ENCODE results near the gene GRID1. TPM values are rescaled to one million over a fixed set of nuclear protein-coding genes. Genes with fewer than 3 reads are reported as not detected.

GRID1 gene
- total RNA-seq, 1 donor from 2014 or later = 7.1 TPM

GRCh38 chr10:86152911-86153310, 213.7 kb downstream of the GRID1 start:
- H3K4me1 ChIP-seq = no peaks in the 10 kb centered on the region
- no peak overlapping the region for H3K27ac ChIP-seq
- no peaks in the 10 kb centered on the region for H3K9me3 ChIP-seq
- no peak for DNase-seq (ENCODE audit: extremely low spot score in 2 of 2)
- H3K36me3 ChIP-seq = no peaks in the 10 kb centered on the region
- no peak for TF ChIP-seq POLR2AphosphoS5 (IDR thresholded peaks at IDR 0.05; ENCODE audit: insufficient read depth in 1 of 2, low read depth in 1 of 2)
- no peak for TF ChIP-seq CTCF (IDR thresholded peaks at IDR 0.05)
- TF ChIP-seq POLR2A (IDR thresholded peaks at IDR 0.05) = no peak
- no peak overlapping the region for H3K4me3 ChIP-seq
- intact Hi-C loops (cut with DNase I) = no loop called here
- no peaks in the 10 kb centered on the region for H3K27me3 ChIP-seq

GRCh38 chr10:86152354-86152753, 214.2 kb downstream of the GRID1 start:
- Histone ChIP-seq H3K36me3 (no peaks in the 10 kb centered on the region), H3K27me3 (no peaks in the 10 kb centered on the region), H3K9me3 (no peaks in the 10 kb centered on the region), H3K4me3 (no peak overlapping the region), H3K4me1 (no peaks in the 10 kb centered on the region), H3K27ac (no peak overlapping the region)
- intact Hi-C loops (cut with DNase I) = no loop called here
- DNase-seq (ENCODE audit: extremely low spot score in 2 of 2) = no peak
- TF ChIP-seq CTCF (IDR thresholded peaks at IDR 0.05) = no peak
- no peak for TF ChIP-seq POLR2A (IDR thresholded peaks at IDR 0.05)
- no peak for TF ChIP-seq POLR2AphosphoS5 (IDR thresholded peaks at IDR 0.05; ENCODE audit: insufficient read depth in 1 of 2, low read depth in 1 of 2)

DNA sequence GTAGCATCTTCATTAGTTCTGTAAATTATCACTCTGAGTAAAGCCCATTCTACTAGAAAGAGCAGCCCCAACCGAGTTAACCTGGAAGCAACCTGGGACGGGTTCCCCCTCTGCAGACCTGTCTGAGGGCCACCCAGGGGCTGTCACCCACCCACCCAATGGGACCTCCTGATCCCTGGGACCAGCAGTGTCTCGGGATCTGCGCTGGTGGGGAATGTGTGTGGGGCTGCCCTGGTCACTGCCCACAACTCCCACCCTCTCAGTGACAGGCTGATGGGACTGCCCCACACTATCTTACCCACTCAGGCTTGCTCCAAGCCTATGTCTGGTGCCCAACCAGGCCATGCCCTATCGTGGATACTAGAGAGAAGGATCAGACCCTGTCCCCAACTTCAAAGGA, 215.0 kb downstream of the GRID1 start:
- Histone ChIP-seq H3K4me1 (no peaks in the 10 kb centered on the region), H3K27ac (no peak overlapping the region), H3K4me3 (no peak overlapping the region), H3K27me3 (no peaks in the 10 kb centered on the region), H3K36me3 (no peaks in the 10 kb centered on the region), H3K9me3 (no peaks in the 10 kb centered on the region)
- no peak for TF ChIP-seq POLR2AphosphoS5 (IDR thresholded peaks at IDR 0.05; ENCODE audit: insufficient read depth in 1 of 2, low read depth in 1 of 2)
- TF ChIP-seq CTCF (IDR thresholded peaks at IDR 0.05) = no peak
- TF ChIP-seq POLR2A (IDR thresholded peaks at IDR 0.05) = no peak
- intact Hi-C loops (cut with DNase I) = no loop called here
- no peak for DNase-seq (ENCODE audit: extremely low spot score in 2 of 2)

GRCh38 chr10:86149257-86149656, 217.3 kb downstream of the GRID1 start:
- no peak overlapping the region for H3K27ac ChIP-seq
- H3K27me3 ChIP-seq = no peaks in the 10 kb centered on the region
- intact Hi-C loops (cut with DNase I) = no loop called here
- DNase-seq (ENCODE audit: extremely low spot score in 2 of 2) = no peak
- no peaks in the 10 kb centered on the region for H3K4me1 ChIP-seq
- H3K4me3 ChIP-seq = no peak overlapping the region
- no peaks in the 10 kb centered on the region for H3K36me3 ChIP-seq
- no peak for TF ChIP-seq POLR2A (IDR thresholded peaks at IDR 0.05)
- TF ChIP-seq POLR2AphosphoS5 (IDR thresholded peaks at IDR 0.05; ENCODE audit: insufficient read depth in 1 of 2, low read depth in 1 of 2) = no peak
- no peak for TF ChIP-seq CTCF (IDR thresholded peaks at IDR 0.05)
- H3K9me3 ChIP-seq = no peaks in the 10 kb centered on the region

GRCh38 chr10:86148117-86148516, 218.5 kb downstream of the GRID1 start:
- H3K27me3 ChIP-seq = no peaks in the 10 kb centered on the region
- no peak overlapping the region for H3K27ac ChIP-seq
- H3K4me3 ChIP-seq = no peak overlapping the region
- intact Hi-C loops (cut with DNase I) = no loop called here
- H3K9me3 ChIP-seq = no peaks in the 10 kb centered on the region
- TF ChIP-seq POLR2AphosphoS5 (IDR thresholded peaks at IDR 0.05; ENCODE audit: insufficient read depth in 1 of 2, low read depth in 1 of 2) (no peak), CTCF (IDR thresholded peaks at IDR 0.05) (no peak), POLR2A (IDR thresholded peaks at IDR 0.05) (no peak)
- DNase-seq (ENCODE audit: extremely low spot score in 2 of 2) = no peak
- no peaks in the 10 kb centered on the region for H3K4me1 ChIP-seq
- no peaks in the 10 kb centered on the region for H3K36me3 ChIP-seq
